HEK293 (cell line): Measurements from ENCODE around the gene NOSIP.
A peak's percentile ranks its signal among the peaks of the same experiment; 100 is the strongest.

ENCODE experiments used
- CTCF ChIA-PET: fragments of 350-600 bp; formaldehyde crosslinking; extraction: SDS; loops from one replicate; lab custom pipeline; 2021; ENCODE audit warnings: antibody characterized with exemption; lab: Yijun Ruan, JAX
- POLR2A ChIA-PET: fragments of 300-600 bp; formaldehyde crosslinking; extraction: SDS; loops from one replicate; lab custom pipeline; 2020; ENCODE audit warnings: antibody characterized with exemption, inconsistent platforms; lab: Yijun Ruan, JAX
- H3K27ac ChIP-seq: fragments of 200-500 bp; sonication (Bioruptor generic); 2 replicates; pipeline ENCODE4 v1.5.1; 2014; ENCODE audit warnings: low read depth, low read length, control low read depth, inconsistent platforms; ENCODE audit errors: extremely low read depth
- H3K36me3 ChIP-seq, 2 experiments: fragments of 200-500 bp in 1 of 2; sonication (Bioruptor generic) in 1 of 2; 1 replicate in 1 of 2; 2 replicates in 1 of 2; pipeline ENCODE4 v1.5.1; 2014 to 2017; ENCODE audit warnings: inconsistent platforms in 2 of 2, low read length in 2 of 2; ENCODE audit not compliant: control insufficient read depth in 2 of 2, insufficient read depth in 1 of 2
- H3K4me1 ChIP-seq: fragments of 200-500 bp; sonication (Bioruptor generic); 2 replicates; pipeline ENCODE4 v1.5.1; 2014; ENCODE audit warnings: mild to moderate bottlenecking, low read length, inconsistent platforms; ENCODE audit not compliant: control insufficient read depth, insufficient read depth
- H3K4me3 ChIP-seq: 2 replicates; pipeline ENCODE4 v1.5.1; 2011; ENCODE audit warnings: low read depth, mild to moderate bottlenecking, control low read depth, low read length, moderate library complexity
- H3K9me3 ChIP-seq: fragments of 200-500 bp; sonication (Bioruptor generic); 2 replicates; pipeline ENCODE4 v1.5.1; 2014; ENCODE audit warnings: low read depth, low read length, inconsistent platforms; ENCODE audit not compliant: control insufficient read depth, insufficient read depth
- HOXA7 ChIP-seq: sonication (generic); formaldehyde crosslinking; IDR thresholded peaks from 2 replicates; pipeline ENCODE4 v1.8.1; 2022; ENCODE audit warnings: missing genetic modification reagents, borderline replicate concordance
- HOXD13 ChIP-seq: sonication (generic); formaldehyde crosslinking; IDR thresholded peaks from 2 replicates; pipeline ENCODE4 v1.8.0; 2022; ENCODE audit warnings: missing genetic modification reagents, borderline replicate concordance
- REPIN1 ChIP-seq: fragments of 450-650 bp; formaldehyde crosslinking; IDR thresholded peaks from 2 replicates; pipeline ENCODE4 v1.5.1; 2017; ENCODE audit warnings: missing biosample characterization, missing genetic modification characterization, low read depth
- ZBTB17 ChIP-seq: fragments of 450-650 bp; formaldehyde crosslinking; IDR thresholded peaks from 2 replicates; pipeline ENCODE4 v1.5.1; 2016; ENCODE audit warnings: missing biosample characterization, missing genetic modification characterization
- ZBTB21 ChIP-seq: fragments of 450-650 bp; formaldehyde crosslinking; IDR thresholded peaks from 2 replicates; pipeline ENCODE4 v1.5.1; 2017; ENCODE audit warnings: missing biosample characterization, missing genetic modification characterization
- ZFHX2 ChIP-seq: fragments of 450-650 bp; formaldehyde crosslinking; conservative IDR thresholded peaks from 2 replicates; pipeline ENCODE4 v1.5.1; 2016; ENCODE audit warnings: missing biosample characterization, missing genetic modification characterization
- ZFP37 ChIP-seq: fragments of 450-650 bp; formaldehyde crosslinking; IDR thresholded peaks from 2 replicates; pipeline ENCODE4 v1.5.1; 2016; ENCODE audit warnings: missing biosample characterization, missing genetic modification characterization
- ZNF19 ChIP-seq: fragments of 450-650 bp; formaldehyde crosslinking; IDR thresholded peaks from 2 replicates; pipeline ENCODE4; 2016; ENCODE audit warnings: missing biosample characterization, missing genetic modification characterization, low read depth
- ZNF423 ChIP-seq: fragments of 450-650 bp; formaldehyde crosslinking; IDR thresholded peaks from 2 replicates; pipeline ENCODE4 v1.5.1; 2016; ENCODE audit warnings: missing biosample characterization, missing genetic modification characterization
- ZNF530 ChIP-seq: fragments of 450-650 bp; formaldehyde crosslinking; IDR thresholded peaks from 2 replicates; pipeline ENCODE4 v1.5.1; 2016; ENCODE audit warnings: low read depth, missing biosample characterization, missing genetic modification characterization
- ZNF670 ChIP-seq: fragments of 450-650 bp; formaldehyde crosslinking; IDR thresholded peaks from 2 replicates; pipeline ENCODE4 v1.5.1; 2016; ENCODE audit warnings: missing biosample characterization, missing genetic modification characterization, low read depth
- ZNF843 ChIP-seq: fragments of 450-650 bp; formaldehyde crosslinking; IDR thresholded peaks from 2 replicates; pipeline ENCODE4 v1.5.1; 2016; ENCODE audit warnings: missing biosample characterization, missing genetic modification characterization
- ZSCAN23 ChIP-seq: fragments of 450-650 bp; formaldehyde crosslinking; IDR thresholded peaks from 2 replicates; pipeline ENCODE4 v1.5.1; 2016; ENCODE audit warnings: missing biosample characterization, missing genetic modification characterization
- TF ChIP-seq, protein P1 (sequence below): fragments of 450-650 bp; formaldehyde crosslinking; IDR thresholded peaks from 2 replicates; pipeline ENCODE4 v1.5.1; 2016; ENCODE audit warnings: missing biosample characterization, missing genetic modification characterization
- TF ChIP-seq, protein P2 (sequence below): fragments of 450-650 bp; formaldehyde crosslinking; IDR thresholded peaks from 2 replicates; pipeline ENCODE4 v1.5.1; 2016; ENCODE audit warnings: missing biosample characterization, missing genetic modification characterization, borderline replicate concordance
- TF ChIP-seq, protein P3 (sequence below): fragments of 450-650 bp; formaldehyde crosslinking; IDR thresholded peaks from 2 replicates; pipeline ENCODE4 v1.5.1; 2016; ENCODE audit warnings: missing biosample characterization, missing genetic modification characterization, borderline replicate concordance
- TF ChIP-seq, protein P4 (sequence below): fragments of 450-650 bp; formaldehyde crosslinking; IDR thresholded peaks from 2 replicates; pipeline ENCODE4 v1.5.1; 2016; ENCODE audit warnings: missing biosample characterization, missing genetic modification characterization
- TF ChIP-seq, protein P5 (sequence below): fragments of 450-650 bp; formaldehyde crosslinking; IDR thresholded peaks from 2 replicates; pipeline ENCODE4 v1.5.1; 2016; ENCODE audit warnings: missing biosample characterization, missing genetic modification characterization, borderline replicate concordance
- TF ChIP-seq, protein P6 (sequence below): fragments of 450-650 bp; formaldehyde crosslinking; IDR thresholded peaks from 2 replicates; pipeline ENCODE4 v1.5.1; 2016; ENCODE audit warnings: missing biosample characterization, missing genetic modification characterization, low read depth

The NOSIP gene

DNA sequence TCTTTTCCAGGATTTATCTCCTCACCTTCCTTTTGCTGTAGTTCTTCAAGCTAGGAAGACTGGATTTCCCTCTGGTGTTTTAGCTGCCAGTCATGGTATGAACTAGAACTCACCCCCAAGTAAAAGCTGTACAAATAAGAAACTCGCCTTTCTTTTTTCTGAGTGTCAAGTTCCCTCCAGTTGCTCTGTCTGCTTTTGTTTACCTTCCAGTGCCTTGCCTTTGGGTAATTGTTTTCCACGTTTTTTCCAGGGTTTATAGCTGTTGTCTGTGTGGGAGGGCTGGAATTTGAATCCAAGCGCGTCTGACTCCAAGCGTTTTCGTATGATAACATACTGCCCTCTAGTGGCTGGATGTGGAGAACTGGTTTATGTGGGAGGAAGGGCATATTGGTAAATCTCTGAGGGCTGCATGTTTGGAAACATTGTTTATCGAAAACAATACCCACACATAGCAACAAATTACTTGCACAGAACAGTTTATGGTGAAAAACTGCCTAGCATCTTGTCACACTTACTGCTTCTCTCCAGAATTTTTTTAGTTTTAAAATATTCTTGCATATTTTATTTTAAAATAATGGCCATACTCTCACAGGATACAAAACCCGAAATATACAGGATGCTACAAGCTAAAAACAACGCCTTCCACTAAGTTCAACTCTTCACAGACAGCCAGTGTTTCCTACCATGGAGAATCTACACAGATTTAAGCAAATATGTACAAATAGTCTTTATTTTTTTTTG, 33.4 kb downstream of the NOSIP start (continued):
- TF ChIP-seq, protein P1, sequence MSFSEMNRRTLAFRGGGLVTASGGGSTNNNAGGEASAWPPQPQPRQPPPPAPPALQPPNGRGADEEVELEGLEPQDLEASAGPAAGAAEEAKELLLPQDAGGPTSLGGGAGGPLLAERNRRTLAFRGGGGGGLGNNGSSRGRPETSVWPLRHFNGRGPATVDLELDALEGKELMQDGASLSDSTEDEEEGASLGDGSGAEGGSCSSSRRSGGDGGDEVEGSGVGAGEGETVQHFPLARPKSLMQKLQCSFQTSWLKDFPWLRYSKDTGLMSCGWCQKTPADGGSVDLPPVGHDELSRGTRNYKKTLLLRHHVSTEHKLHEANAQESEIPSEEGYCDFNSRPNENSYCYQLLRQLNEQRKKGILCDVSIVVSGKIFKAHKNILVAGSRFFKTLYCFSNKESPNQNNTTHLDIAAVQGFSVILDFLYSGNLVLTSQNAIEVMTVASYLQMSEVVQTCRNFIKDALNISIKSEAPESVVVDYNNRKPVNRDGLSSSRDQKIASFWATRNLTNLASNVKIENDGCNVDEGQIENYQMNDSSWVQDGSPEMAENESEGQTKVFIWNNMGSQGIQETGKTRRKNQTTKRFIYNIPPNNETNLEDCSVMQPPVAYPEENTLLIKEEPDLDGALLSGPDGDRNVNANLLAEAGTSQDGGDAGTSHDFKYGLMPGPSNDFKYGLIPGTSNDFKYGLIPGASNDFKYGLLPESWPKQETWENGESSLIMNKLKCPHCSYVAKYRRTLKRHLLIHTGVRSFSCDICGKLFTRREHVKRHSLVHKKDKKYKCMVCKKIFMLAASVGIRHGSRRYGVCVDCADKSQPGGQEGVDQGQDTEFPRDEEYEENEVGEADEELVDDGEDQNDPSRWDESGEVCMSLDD (tag by site-specific recombination), result no peak
- TF ChIP-seq ZBTB21 (tag by site-specific recombination) (peak; percentile 23; the same call in 1 of the 2 replicates), ZFHX2 (tag by site-specific recombination) (peak; percentile 94), HOXD13 (0 out of 2 replicates have a peak, but pooled peaks have one; percentile 23), HOXA7 (CRISPR knock-in tag) (no peak), ZFP37 (tag by site-specific recombination) (0 out of 2 replicates have a peak, but pooled peaks have one; percentile 29), ZBTB17 (tag by site-specific recombination) (peak; percentile 74), ZNF19 (tag by site-specific recombination) (no peak), ZNF530 (tag by site-specific recombination) (no peak)
- TF ChIP-seq, protein P2, sequence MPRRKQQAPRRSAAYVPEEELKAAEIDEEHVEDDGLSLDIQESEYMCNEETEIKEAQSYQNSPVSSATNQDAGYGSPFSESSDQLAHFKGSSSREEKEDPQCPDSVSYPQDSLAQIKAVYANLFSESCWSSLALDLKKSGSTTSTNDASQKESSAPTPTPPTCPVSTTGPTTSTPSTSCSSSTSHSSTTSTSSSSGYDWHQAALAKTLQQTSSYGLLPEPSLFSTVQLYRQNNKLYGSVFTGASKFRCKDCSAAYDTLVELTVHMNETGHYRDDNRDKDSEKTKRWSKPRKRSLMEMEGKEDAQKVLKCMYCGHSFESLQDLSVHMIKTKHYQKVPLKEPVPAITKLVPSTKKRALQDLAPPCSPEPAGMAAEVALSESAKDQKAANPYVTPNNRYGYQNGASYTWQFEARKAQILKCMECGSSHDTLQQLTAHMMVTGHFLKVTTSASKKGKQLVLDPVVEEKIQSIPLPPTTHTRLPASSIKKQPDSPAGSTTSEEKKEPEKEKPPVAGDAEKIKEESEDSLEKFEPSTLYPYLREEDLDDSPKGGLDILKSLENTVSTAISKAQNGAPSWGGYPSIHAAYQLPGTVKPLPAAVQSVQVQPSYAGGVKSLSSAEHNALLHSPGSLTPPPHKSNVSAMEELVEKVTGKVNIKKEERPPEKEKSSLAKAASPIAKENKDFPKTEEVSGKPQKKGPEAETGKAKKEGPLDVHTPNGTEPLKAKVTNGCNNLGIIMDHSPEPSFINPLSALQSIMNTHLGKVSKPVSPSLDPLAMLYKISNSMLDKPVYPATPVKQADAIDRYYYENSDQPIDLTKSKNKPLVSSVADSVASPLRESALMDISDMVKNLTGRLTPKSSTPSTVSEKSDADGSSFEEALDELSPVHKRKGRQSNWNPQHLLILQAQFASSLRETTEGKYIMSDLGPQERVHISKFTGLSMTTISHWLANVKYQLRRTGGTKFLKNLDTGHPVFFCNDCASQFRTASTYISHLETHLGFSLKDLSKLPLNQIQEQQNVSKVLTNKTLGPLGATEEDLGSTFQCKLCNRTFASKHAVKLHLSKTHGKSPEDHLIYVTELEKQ, result no peak
- TF ChIP-seq, protein P3, sequence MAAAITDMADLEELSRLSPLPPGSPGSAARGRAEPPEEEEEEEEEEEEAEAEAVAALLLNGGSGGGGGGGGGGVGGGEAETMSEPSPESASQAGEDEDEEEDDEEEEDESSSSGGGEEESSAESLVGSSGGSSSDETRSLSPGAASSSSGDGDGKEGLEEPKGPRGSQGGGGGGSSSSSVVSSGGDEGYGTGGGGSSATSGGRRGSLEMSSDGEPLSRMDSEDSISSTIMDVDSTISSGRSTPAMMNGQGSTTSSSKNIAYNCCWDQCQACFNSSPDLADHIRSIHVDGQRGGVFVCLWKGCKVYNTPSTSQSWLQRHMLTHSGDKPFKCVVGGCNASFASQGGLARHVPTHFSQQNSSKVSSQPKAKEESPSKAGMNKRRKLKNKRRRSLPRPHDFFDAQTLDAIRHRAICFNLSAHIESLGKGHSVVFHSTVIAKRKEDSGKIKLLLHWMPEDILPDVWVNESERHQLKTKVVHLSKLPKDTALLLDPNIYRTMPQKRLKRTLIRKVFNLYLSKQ (tag by site-specific recombination), result no peak

DNA sequence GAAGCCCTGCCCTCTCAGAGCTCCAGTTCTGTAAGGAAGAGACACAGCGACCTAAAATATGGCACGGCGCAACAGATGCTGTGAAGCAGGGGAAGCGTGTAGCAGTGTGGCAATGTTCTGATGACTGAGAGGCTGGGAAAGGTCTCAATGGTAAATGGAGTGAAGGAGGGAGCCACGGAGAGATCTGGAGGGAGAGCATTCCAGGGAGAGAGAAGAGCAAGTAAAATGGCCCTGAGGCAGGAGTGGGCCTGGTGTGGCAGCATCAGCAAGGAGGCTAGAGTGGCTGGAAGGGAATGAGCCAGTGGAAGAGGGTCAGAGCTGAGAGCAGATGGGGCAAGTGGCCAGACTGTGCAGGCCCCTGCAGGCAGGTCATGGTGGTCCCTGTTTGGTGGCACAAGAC, 36.2 kb downstream of the NOSIP start:
- Histone ChIP-seq H3K4me1 (peaks cover 9% of the 10 kb centered on the region), H3K4me3 (no peak overlapping the region), H3K27ac (0 out of 2 replicates have a peak overlapping the region, but pooled peaks have one; percentile 9), H3K9me3 (no peaks in the 10 kb centered on the region), H3K36me3 (peaks cover 3 to 12% of the 10 kb centered on the region in 2 experiments; a peak in 2 of 3 replicates)
- ChIA-PET POLR2A (interaction anchor here (0.8 kb wide), 1 partner anchor 32 kb away, joined by 9 read pairs; no protein-coding TSS in a partner anchor), CTCF (interaction anchor here (0.6 to 11.7 kb wide), 3 partner anchors 31 to 42 kb away, joined by 3 to 299 read pairs (median 5); no protein-coding TSS in a partner anchor)
- TF ChIP-seq ZSCAN23 (tag by site-specific recombination), result no peak
- no peak for TF ChIP-seq ZNF843 (tag by site-specific recombination)
- TF ChIP-seq, protein P4, sequence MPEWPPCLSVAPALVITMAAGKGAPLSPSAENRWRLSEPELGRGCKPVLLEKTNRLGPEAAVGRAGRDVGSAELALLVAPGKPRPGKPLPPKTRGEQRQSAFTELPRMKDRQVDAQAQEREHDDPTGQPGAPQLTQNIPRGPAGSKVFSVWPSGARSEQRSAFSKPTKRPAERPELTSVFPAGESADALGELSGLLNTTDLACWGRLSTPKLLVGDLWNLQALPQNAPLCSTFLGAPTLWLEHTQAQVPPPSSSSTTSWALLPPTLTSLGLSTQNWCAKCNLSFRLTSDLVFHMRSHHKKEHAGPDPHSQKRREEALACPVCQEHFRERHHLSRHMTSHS, result no peak
- no peak for TF ChIP-seq ZNF670 (tag by site-specific recombination)
- TF ChIP-seq ZNF423, result no peak
- TF ChIP-seq, protein P5, sequence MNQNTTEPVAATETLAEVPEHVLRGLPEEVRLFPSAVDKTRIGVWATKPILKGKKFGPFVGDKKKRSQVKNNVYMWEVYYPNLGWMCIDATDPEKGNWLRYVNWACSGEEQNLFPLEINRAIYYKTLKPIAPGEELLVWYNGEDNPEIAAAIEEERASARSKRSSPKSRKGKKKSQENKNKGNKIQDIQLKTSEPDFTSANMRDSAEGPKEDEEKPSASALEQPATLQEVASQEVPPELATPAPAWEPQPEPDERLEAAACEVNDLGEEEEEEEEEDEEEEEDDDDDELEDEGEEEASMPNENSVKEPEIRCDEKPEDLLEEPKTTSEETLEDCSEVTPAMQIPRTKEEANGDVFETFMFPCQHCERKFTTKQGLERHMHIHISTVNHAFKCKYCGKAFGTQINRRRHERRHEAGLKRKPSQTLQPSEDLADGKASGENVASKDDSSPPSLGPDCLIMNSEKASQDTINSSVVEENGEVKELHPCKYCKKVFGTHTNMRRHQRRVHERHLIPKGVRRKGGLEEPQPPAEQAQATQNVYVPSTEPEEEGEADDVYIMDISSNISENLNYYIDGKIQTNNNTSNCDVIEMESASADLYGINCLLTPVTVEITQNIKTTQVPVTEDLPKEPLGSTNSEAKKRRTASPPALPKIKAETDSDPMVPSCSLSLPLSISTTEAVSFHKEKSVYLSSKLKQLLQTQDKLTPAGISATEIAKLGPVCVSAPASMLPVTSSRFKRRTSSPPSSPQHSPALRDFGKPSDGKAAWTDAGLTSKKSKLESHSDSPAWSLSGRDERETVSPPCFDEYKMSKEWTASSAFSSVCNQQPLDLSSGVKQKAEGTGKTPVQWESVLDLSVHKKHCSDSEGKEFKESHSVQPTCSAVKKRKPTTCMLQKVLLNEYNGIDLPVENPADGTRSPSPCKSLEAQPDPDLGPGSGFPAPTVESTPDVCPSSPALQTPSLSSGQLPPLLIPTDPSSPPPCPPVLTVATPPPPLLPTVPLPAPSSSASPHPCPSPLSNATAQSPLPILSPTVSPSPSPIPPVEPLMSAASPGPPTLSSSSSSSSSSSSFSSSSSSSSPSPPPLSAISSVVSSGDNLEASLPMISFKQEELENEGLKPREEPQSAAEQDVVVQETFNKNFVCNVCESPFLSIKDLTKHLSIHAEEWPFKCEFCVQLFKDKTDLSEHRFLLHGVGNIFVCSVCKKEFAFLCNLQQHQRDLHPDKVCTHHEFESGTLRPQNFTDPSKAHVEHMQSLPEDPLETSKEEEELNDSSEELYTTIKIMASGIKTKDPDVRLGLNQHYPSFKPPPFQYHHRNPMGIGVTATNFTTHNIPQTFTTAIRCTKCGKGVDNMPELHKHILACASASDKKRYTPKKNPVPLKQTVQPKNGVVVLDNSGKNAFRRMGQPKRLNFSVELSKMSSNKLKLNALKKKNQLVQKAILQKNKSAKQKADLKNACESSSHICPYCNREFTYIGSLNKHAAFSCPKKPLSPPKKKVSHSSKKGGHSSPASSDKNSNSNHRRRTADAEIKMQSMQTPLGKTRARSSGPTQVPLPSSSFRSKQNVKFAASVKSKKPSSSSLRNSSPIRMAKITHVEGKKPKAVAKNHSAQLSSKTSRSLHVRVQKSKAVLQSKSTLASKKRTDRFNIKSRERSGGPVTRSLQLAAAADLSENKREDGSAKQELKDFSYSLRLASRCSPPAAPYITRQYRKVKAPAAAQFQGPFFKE (tag by site-specific recombination), result no peak
- TF ChIP-seq, protein P6, sequence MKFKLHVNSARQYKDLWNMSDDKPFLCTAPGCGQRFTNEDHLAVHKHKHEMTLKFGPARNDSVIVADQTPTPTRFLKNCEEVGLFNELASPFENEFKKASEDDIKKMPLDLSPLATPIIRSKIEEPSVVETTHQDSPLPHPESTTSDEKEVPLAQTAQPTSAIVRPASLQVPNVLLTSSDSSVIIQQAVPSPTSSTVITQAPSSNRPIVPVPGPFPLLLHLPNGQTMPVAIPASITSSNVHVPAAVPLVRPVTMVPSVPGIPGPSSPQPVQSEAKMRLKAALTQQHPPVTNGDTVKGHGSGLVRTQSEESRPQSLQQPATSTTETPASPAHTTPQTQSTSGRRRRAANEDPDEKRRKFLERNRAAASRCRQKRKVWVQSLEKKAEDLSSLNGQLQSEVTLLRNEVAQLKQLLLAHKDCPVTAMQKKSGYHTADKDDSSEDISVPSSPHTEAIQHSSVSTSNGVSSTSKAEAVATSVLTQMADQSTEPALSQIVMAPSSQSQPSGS (tag by site-specific recombination), result no peak
- no peak for TF ChIP-seq REPIN1 (tag by site-specific recombination)
